HG03469 (cell line): ENCODE data around the gene RPL21.
A peak's percentile ranks its signal among the peaks of the same experiment; 100 is the strongest.

Experiments
- ATAC-seq: cut with Tn5 transposase; IDR thresholded peaks from one replicate; pipeline ENCODE4 v1.9.1; 2021; ENCODE audit warnings: mild to moderate bottlenecking, moderate library complexity, moderate number of reproducible peaks; ENCODE audit not compliant: unreplicated experiment

RPL21 gene

GRCh38 chr13:27257648-27258253 lies 6.4 kb downstream of the RPL21 start:
- ATAC-seq, result no peak

- ATAC-seq, result no peak
Measured at GRCh38 chr13:27258637-27259386, 7.5 kb downstream of the RPL21 start.

- peak; percentile 60 for ATAC-seq
Measured at GRCh38 chr13:27259831-27260230, 8.5 kb downstream of the RPL21 start.

GRCh38 chr13:27261396-27261795 lies 10.0 kb downstream of the RPL21 start:
- no peak for ATAC-seq

- no peak for ATAC-seq
Measured at GRCh38 chr13:27263438-27263837, 12.1 kb downstream of the RPL21 start.

GRCh38 chr13:27264181-27264580 lies 12.8 kb downstream of the RPL21 start:
- ATAC-seq, result no peak

- ATAC-seq, result no peak
Measured at GRCh38 chr13:27264648-27265047, 13.3 kb downstream of the RPL21 start.

GRCh38 chr13:27266917-27267316 lies 15.6 kb downstream of the RPL21 start:
- ATAC-seq, result no peak

GRCh38 chr13:27267596-27267995 lies 16.2 kb downstream of the RPL21 start:
- ATAC-seq, result no peak

- ATAC-seq, result no peak
Measured at GRCh38 chr13:27269114-27269665, 17.8 kb downstream of the RPL21 start.

- peak; percentile 38 for ATAC-seq
Measured at GRCh38 chr13:27270594-27271520, 19.5 kb downstream of the RPL21 start, which contains the start of gene RASL11A. Gene RASL11A (plus strand): TSS chr13:27270830. CDS start chr13:27270945, 115 bp downstream.

GRCh38 chr13:27271570-27272096 lies 20.3 kb downstream of the RPL21 start:
- ATAC-seq, result no peak

- no peak for ATAC-seq
Measured at GRCh38 chr13:27273658-27274425, 22.5 kb downstream of the RPL21 start.

GRCh38 chr13:27274631-27275030 lies 23.3 kb downstream of the RPL21 start:
- ATAC-seq, result no peak

- no peak for ATAC-seq
Measured at GRCh38 chr13:27276188-27276587, 24.8 kb downstream of the RPL21 start.

- ATAC-seq, result no peak
Measured at GRCh38 chr13:27279506-27279905, 28.1 kb downstream of the RPL21 start.

- ATAC-seq, result no peak
Measured at GRCh38 chr13:27280009-27280656, 28.8 kb downstream of the RPL21 start.

GRCh38 chr13:27280841-27281240 lies 29.5 kb downstream of the RPL21 start:
- ATAC-seq, result no peak

GRCh38 chr13:27281420-27281819 lies 30.1 kb downstream of the RPL21 start:
- no peak for ATAC-seq
